NOMO-1 treated with dmso at 0.1 percent for 144 hours (cell line): ENCODE results near the gene TFEB.

Experiments
- DNase-seq: peaks from one replicate; lab custom pipeline; 2025; ENCODE audit not compliant: unreplicated experiment; lab: John Stamatoyannopoulos, UW

Gene TFEB

DNA sequence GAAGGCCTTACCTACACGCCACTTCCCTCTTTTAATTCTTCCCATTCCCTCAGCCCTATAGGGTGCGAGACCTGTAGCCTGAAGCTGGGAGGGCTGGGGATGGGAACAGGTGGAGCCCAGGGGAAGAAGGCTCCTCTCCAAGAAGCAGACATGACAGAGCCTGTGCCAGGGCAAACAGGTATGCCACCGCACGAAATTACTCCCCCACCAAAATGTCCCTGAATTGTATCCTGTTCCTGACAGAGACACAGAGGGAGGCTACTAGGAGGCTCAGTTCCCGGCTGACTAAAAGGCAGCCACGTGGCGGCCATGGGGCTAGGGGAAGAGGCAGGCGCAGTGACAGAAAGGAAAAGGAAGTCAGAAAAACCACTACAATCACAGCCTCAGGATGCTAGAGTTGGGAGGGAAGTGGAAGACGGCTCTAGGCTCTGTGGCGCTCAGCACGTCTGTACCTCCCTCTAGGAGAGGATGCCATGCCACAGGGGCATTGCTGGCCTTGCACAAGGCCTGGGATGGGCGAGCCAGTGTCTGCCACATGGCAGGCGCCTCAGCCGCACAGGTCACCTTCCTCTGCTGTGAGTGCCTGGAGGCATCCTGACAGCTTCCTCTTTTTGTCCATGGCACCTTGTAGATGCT lies 27.7 kb downstream of the TFEB start:
- DNase-seq: peak; percentile 73

DNA sequence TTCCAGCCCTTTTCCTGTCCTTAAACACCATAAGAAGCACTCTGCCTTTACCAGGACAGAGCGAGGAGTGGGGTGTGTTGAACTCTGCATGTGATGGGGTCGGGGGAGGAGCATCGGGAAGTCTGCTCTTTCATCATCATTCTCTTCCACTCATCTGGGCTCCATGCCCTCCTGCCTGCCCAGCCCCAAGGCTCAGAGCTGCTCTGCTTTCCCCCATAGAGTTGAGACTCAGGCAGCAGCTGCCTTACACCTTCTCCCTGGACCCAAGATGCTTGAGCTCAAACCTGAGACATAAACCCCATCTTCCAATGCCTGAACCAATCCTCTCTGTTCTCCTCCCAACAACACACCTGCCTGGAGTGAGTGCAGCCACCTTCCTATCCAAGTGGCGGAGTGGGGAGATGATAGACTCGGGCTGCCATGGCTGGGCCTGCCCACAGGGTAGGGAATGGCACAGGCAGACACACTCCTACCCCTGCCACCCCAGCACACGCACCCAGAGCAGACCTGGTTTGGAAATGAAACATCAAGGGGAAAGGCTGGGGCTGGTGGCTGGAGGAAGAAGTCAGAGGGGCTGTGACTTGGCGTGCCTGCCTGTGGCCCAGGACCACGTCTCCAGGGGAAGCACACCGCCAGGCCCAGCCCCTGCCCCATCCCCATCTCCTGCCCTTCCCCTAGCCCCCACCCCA lies 28.4 kb downstream of the TFEB start:
- DNase-seq: no peak

DNA sequence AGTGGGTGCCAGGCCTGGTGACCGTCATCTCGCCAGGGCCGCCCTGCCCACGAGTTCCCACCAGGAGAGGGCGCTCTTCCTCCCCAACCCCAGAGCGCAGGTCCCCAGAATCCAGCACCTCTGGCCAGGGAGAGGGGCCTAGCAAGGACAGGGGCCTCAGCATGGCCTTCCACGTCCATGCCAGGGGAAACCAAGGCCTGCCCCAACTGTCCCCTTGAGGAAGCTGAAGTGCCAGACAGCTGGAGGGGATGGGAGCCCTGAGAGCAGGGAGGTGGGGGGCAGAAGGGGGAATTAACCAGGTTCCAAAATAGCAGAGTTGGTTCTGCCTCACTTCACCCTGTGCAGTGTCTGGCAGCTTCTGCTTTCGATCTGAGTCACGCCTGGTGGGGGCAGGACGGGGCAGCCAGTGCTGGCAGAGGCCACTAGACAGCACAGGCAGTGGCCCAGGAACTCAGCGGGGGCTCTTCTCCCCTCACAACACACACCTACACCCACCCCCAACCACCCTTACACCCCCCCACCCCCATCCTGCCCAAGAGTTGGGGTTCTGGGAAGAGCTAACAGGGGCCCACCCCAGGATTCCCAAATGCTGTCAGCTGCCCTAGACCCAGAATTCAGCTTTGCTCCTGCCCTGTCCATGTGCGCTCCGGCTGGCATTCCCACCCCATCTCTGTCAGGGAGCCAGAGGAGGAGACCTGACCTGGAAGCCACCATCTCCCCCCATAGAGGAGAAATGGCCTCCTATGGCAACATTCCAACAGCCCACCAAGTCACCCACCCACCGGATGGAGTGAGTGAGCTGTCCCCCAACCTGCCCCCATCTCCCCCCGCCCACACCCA lies 29.2 kb downstream of the TFEB start:
- peak; percentile 93 for DNase-seq

DNA sequence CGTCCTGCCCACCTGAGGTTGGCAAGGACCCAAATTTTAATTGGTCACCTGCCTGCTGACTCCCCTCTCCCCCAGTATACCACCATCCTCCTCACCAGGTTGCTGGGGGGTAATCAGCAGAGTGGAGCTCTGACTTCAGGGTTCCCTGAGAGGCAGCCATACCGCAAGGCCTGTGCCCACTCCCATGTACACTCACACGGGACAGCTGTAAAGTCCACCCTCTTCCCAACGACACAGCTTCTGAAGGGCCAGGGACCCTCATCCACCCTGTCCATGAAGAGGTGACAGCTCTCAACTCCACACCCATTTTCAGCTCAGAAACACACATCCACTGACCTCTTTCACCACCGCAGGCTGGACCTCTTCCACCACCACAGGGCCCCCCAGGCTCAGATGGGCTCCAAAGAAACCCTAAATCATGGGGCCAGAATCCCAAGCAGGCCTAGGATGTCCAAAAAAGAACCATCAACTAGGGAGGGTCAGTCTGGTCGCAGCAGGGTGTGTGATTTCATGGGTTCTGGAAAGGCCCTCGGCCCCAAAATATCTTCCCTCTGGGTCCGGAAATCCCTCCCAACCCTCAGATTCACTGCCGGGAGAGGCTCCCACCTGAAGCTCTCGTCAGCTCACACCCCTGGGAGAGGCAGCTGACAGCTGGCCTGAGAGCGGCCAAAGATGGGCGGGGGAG lies 30.0 kb downstream of the TFEB start:
- DNase-seq: no peak

DNA sequence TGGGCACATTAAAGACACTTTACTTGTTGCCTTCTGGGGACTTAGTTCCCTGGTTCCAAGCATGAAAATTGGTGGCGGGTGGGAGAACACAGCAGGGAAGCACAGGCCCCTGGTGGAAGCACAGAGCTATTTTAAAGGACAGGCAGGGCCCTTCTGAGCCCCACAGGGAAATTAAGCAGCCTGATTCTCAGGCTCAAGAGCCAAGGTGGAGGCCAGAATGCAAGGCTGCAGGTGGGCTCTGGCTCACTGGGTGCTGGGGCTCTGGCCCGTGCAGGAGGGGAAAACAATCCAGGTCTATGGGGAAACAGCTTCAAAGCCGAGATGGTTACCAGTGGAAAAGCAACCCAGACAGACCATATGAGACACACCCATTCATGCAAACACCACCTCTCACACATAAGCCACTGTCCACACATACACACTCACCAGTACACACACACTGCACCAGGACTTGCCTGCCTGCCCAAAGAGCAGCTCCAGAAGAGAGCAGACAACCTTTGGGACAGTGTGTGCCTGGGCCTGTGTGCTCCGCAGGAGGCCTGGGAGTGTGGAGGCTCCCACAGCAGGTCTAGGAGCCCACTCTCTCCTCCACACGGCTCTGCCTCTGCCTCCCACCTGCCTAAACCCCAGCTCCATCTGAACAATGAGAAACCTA lies 30.6 kb downstream of the TFEB start:
- DNase-seq: no peak

DNA sequence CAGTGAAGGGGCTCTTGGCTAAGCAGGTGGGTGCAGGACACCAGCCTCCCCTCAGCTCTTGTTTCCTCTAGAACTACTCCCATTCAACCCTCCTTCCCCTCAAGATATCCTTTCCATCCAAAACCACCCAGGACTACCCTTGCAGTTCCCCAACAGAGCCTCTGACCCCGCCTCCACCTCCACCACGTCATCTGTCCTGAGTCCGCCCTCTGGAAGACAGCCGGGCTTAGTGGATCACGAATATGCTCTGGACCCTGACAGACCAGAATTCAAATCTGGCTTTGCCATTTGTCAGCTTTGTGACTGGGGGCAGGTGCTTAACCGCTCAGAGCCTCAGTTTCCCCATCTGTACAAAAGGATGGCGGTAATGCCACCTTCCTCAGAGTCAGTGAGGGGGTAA lies 31.4 kb downstream of the TFEB start:
- no peak for DNase-seq

DNA sequence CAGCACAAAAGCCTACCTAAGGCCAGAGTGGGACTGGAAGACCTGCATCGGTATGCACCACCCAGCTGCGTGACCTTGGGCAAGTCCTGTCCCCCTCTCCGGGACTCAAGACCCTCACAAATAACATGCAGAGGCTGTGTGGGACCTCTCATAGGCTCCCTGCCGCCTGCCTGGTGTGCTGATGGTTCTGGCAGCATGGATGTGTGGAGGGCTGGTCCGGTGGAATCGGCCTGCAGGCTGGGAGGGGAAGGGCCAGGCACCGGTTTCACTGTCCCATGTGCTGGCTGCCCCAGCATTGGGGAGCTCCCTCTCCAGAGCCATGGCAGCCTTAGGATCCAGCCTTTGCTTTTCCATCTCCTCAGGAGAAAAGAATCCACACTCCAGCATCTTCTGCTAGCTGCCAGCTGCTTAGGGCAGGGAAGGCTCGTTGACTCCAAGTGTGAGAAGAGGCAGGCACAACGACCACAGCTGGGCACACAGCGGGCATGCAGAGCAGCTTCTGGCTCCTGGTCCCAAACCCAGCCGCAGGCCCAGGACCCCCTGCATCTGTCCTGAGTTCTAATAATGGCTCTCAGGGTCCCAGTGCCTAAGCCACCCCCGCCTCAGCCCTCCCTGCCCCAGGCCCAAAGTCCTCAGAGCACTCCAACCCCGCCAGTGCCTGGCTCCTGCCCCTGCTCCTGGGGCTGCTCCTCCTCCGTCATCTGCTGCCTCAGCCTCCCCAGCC lies 32.5 kb downstream of the TFEB start:
- DNase-seq: no peak

DNA sequence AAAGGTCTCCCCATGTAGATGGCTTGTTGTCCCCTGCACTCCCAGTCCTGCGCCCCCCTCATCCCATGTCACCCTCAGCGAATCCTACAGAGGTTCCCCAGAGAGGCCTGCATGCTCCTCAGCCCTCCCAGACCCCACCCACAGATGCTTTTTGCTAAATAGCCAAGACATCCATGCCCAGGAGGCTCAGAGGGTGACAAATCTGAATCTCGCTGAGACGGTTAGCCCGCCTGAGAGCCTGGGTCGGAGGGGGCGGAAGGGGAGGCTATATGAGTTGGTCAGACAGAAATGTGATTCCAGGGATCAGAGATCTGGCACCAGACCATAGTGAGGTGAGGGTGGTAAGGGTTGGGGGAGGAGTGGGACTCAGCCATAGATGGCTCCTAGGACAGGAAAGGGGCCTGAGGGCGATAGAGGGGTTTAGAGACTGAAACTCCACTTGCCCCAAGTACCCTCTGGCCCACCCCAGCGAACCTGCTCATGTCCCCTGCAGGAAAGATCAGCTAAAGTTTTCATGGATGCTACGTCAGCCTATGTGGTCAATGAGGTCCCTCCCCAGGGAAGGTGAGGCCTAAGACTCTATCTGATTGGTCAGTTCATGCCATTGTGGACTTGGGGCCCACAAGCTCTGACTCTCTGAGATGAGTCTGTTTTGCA lies 33.2 kb downstream of the TFEB start:
- no peak for DNase-seq

DNA sequence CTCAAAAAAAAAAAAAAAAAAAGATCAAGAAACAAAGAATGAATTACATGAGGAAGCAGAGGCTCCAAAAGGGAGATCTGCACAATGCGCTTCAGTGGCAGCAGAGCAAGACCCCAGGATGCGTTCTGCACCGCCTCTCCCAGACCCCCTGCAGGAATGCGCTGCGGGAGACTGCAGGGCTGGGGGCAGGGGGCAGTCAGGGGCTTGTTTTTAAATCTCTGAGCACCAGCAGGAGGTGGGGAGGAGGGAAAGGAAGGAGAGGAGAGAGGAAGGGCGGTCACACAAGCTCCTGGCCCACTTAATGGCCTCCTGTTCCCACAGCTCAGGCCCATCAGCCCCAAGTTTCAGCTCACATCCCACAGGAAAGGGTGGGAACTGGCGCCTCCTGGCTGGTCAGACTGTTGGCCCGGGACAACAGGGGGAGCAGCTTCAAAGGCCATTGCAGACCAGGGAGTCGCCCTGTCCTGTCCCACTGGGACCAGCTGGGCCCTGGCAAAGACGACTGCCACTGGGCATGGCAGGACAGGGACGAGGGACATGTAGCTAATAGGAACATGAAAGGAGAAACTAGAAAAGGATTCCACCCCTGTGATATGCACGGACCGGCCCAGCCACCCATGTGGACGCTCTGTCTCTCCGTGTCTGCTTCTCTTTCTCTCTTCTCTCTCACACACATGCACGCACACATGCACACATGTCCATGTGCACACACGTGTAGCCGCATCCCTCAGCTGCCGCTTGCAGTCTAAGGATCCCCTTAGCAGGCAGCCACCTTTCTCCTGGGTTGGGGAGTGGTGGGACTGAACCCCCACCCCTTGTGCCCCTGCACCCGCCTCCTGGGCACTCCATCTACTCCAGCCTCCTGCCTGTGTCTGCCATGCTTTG lies 34.7 kb downstream of the TFEB start:
- DNase-seq: no peak

DNA sequence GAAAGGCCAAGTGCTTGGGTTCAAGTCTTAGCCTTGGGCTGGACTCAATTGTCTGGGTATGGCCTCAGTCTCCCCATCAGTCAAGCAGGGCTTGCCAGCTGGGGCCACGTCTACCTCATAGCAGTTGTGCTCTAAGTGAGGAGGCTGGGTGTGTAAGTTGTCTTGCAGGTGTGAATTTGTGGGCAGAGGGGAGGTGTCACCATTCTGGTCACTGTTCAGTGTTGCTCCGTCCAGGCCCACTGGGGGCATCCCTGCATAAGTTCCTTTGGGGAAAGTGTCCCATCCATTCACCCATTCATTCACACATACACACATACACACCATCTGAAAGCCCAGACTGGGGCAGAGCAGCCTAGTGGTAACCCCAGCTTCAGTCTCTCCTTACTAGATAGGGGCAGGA lies 36.3 kb downstream of the TFEB start:
- no peak for DNase-seq

DNA sequence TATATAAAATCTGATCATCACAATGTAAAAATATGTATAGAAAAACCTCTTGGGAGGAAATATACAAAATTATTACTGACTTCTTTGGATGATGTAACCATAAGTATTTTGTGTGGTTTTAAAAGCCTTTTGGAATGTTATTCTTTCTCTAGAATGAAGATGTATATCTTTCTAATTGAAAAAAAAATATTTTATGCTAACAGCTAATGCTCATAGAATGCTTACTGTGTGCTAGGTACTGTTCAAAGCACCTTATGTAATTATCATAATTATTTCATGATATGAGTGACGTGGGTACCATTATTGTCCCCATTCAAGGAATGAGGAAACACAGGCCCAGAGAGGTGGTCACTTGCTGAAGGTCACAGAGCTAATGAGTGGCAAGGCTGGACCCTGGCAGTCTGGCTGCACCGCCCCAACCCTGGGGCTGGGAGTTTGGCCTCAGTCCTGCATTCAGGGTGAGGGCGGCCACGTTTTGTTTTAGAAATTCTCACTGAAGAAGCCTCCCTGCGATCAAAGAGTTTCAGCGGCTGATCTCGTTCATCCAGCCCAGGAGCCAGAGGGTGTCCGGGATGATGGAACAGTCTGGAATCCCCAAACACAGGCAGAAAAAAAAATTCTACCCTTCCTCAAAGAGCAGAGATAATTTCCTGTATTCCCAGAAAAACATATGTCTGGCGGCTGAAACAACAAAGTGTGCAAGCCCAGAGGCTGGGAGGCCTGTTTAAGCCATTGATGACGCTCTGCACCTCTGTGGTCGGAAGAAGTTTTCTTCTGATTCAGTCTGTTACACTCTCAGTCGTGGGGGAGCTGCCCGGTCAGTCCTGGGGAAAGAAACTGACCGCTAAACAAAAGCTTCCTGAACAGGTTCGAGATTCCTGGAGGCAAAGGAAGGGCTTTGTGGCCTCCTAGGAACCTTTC lies 37.3 kb downstream of the TFEB start:
- DNase-seq: no peak

DNA sequence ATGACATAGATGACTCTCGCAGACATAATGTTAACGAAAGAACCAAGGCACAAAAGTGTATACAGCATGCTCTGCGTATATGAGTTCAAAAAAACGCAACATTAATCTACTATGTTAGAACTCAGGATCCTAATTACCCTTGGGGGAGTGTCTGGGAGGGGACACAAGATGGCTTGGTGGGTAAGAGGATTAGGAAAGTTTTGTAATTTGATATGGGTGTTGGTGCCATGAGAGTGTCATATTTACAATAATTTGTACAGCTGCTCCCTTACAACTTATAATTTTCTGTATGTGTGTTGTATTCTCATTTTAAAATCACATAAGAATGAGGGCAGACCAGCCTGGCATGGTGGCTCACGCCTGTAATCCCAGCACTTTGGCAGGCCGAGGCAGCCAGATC lies 38.6 kb downstream of the TFEB start:
- DNase-seq: no peak

DNA sequence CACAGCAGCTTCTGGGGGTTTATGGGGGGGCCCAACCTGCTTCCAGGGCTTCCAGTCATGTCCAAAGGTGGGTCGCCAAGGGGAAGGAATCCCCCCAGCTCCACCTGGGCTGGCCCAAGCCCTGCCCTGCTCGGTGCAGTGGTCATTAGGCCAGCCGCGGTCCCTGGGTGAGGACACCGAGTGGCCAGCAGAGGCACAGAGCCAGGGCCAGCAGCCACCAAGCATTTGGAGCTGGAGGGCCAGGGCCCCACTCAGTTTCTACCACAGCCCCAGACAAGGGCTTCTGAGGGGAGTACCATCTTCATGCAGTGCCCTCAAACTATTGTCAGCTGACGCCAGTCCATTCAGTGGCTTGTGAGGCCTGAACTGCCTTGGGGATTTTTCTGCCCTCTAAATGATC lies 39.6 kb downstream of the TFEB start:
- no peak for DNase-seq

DNA sequence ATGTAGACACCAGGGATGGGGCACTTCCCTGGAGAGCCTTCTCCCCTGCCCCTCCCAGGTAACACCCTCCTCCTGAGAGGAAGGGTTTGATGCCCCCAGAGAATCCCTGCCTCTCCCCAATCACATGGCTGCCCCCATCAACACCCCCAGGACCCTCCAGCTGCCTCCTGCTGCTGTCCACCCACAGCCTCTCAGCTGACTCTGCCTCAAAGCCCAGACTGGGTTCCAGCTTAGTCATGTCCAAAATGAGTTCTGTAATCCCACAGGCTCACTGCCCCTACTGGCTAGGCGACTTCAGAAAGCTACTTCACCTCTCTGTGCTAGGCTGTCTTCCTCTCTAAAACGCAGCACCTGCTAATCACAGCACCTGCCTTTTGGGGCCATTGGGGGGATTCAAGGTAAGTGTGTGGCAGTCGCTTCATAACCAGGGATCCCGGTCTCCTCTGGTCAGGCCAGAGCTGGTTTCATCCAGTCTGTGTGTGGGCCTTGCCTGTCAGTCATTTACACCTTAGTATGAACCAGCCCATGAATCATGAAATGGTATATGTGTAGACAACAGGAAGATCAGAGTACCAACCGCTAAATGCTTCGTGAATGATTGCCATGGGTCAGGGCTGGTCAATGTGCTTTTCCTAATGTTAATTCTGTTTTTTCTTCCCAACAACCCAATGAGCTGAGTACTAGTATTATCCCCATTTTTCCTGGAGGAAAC lies 40.4 kb downstream of the TFEB start:
- DNase-seq: no peak

DNA sequence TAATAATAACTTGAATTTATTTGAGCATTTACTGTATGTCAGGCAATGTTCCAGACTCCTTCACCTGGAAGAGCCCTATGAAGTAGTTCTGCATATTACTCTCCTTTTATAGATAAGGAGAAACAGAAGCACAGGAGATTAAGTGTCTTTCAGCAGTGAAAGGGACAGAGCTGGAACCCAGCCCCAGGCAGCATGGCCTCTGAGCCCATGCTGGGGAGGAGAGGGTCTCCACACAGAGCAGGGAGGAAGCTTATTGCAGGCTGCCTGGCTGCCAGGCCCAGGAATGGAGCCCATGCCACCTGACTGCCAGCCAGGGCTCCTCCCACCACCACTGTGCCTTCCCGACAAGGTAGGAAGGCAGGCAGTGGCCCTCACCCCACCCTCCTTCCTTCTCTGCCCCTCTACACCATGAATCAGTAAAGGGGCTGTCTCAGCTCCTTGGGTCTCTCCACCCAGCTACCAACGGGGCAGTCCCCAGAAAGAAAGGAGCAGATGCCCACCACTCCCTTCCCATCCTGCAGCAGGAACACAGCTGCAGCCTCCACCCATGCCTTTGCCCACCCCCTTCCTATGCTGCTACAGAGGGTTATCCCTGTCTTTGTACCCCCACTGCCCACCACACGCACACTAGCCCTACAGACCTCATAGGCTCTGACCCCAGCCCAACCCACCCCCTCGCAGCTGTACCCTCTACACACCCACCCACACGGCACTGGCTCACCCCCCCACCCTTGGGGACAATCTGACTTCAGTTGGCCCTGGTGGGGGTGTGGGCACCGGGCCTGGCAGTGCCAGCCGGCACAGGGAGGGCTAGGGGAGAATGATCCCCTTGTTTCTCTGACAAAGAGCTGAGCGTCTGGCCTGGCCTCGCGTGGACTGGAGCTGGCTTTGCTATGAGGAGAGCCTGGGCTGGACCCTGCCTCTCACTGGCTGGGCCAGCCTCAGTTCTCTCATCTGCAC lies 41.8 kb downstream of the TFEB start:
- DNase-seq: no peak

DNA sequence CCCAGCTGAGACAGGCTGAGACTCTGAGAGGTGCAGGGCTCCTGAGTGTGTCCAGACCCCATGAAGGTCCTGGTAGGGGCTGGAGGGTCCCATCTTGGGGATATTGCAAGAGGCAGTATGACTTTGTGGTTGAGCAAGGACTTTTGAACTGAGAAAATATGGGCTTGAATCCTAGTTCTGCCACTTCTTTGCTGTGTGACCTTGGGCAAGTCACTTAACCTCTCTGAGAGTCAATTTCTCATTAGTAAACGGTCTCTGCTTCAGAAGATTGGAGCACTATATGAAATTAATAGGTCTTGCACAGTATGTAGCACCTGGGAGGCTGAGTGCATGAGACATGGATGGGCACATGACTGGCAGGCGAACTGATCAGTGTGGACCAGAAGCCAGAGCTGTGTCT lies 42.7 kb downstream of the TFEB start:
- DNase-seq: no peak
